WI38 (cell line): ENCODE results near the gene TEKT3.

Experiments
- H3K4me3 ChIP-seq: 2 replicates; pipeline ENCODE4 v1.5.1; 2011; ENCODE audit warnings: low read depth, mild to moderate bottlenecking, control low read depth, low read length
- TF ChIP-seq, protein P1 (sequence below): IDR thresholded peaks from 2 replicates; pipeline ENCODE4 v1.5.1; 2012; ENCODE audit warnings: low read depth, mild to moderate bottlenecking, control low read depth, low read length

The TEKT3 gene

DNA sequence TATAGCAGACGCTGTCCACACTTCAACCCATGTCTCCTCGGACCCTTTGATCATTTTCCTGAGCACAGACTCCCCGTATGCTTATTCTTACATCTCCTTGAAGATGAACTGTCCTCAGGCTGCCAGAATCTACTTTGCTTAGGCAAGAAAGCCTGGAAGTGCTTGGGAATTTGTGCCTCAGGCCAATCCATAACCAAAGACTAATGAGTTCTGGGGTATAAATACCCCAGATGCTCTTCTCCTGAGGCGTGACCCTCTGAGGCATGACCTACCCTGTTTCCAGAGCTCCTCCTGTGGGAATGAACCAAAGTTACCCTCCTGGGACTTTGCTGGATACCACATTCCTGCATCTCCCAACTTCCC lies 10.1 kb upstream of the TEKT3 start:
- H3K4me3 ChIP-seq = no peak overlapping the region
- TF ChIP-seq, protein P1, sequence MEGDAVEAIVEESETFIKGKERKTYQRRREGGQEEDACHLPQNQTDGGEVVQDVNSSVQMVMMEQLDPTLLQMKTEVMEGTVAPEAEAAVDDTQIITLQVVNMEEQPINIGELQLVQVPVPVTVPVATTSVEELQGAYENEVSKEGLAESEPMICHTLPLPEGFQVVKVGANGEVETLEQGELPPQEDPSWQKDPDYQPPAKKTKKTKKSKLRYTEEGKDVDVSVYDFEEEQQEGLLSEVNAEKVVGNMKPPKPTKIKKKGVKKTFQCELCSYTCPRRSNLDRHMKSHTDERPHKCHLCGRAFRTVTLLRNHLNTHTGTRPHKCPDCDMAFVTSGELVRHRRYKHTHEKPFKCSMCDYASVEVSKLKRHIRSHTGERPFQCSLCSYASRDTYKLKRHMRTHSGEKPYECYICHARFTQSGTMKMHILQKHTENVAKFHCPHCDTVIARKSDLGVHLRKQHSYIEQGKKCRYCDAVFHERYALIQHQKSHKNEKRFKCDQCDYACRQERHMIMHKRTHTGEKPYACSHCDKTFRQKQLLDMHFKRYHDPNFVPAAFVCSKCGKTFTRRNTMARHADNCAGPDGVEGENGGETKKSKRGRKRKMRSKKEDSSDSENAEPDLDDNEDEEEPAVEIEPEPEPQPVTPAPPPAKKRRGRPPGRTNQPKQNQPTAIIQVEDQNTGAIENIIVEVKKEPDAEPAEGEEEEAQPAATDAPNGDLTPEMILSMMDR = no peak

DNA sequence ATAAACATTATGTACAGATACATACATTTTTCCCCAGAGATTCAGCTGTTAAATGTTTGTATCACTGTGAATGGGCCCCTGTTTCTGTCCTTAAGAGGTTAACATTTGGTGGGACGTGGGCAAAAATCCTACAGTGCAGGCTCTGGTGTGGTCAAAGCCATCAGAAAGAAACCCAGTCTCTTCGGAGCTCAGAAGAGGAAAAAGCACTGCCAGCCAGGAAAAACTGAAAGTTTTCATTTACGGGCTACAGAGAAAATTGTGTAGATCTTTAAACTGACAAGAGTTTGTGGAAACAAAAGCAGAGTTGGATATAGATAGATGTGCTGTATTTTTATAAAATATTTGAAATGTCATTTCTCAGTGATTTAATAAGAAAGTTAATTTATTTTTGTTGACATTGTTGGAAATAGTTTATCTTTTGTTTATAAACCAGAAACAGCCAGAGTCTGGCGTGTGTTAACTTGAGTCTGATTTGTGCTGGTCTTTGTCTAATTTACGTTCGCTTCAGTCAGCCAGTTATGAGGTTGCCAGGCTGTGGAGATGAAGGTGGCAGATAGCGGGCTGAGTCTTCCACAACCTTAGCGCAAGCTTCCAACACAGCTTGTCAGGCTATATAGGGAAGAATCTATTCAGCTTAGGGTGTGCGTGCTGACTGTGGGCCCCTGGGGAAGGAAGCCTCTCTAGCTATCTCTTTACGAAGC lies 9.5 kb upstream of the TEKT3 start:
- no peak overlapping the region for H3K4me3 ChIP-seq
- TF ChIP-seq, protein P1 = no peak

- TF ChIP-seq, protein P1 = no peak
- no peak overlapping the region for H3K4me3 ChIP-seq
These were observed 7.7 kb upstream of the TEKT3 start for GRCh38 chr17:15349119-15349518.

DNA sequence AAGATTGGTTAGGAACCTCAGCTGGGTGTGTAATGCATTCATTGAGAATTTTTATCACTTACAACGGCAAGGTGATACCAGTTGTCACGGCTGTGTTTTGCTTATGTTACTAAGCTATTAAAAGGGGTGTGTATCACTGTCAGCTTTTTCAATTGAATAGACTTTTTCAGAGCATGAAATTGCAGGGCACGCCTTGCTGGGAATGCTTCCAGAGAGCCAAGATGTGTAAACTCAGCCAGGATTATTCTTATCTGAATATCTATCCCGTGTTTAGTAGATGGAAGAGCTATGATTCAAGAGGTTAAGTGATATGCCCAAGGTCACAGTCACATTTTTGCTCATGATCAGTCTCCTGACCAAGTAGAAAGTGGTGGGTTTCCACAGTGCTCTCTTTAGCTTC lies 6.6 kb upstream of the TEKT3 start:
- no peak overlapping the region for H3K4me3 ChIP-seq
- TF ChIP-seq, protein P1 = no peak

DNA sequence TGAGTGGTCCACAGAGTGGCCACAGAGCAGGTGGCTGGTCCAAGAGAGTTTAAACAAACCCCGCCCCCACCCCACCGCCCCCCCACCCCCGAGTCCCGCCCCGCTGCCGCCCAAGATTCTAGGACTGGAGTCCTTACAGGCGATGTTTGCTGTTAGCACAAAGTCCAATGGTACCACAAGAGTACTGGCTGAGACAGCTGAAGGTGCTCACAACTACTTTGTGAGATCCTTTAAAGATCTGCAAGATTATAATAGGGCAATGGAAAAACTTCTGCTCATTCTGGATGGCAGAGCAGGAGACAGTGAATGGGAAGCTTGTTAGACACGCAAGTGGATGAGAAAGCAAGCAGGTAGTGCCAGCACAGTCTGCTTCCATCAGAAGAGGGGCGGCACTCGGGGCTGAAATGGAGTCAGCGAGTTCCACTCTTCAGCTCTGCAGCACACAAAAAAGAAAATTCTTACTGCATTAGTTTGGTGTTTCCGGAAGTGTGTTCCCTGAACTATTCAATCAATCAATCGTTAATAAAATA lies 4.7 kb upstream of the TEKT3 start:
- TF ChIP-seq, protein P1 = no peak
- no peak overlapping the region for H3K4me3 ChIP-seq

DNA sequence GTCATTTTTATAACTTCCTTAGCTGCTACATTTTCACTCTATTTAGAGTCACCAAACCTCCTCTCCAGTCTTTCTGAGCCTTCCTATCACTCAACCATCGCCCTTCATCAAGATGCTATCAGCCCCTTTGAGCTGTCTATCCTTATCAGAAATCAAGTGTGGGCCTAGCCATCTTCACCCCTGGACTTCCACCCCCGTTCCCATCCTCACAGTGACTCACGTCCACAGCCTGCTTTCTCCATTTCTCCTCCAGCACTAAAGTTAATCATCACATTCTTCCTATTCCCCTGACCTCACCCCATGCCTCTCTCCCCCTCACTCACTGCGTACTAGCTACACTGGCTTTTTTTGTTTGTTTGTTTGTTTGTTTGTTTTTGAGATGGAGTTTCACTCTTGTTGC lies 2.4 kb upstream of the TEKT3 start:
- TF ChIP-seq, protein P1 = no peak
- no peak overlapping the region for H3K4me3 ChIP-seq

- TF ChIP-seq, protein P1 = no peak
- H3K4me3 ChIP-seq = no peak overlapping the region
These were observed 1.1 kb upstream of the TEKT3 start for GRCh38 chr17:15342460-15342859.
